ENCODE results near the gene INPP1. TPM values are rescaled to one million over a fixed set of nuclear protein-coding genes. Genes with fewer than 3 reads are reported as not detected.
"Not testable (repeated sequence)": the region's sequence is repeated elsewhere in the genome, so short reads cannot be mapped to it uniquely, and the experiment has no call there.

INPP1 gene
- 14.4 and 15.4 TPM in 2 replicates for total RNA-seq

GRCh38 chr2:190343536-190344275 lies at the start of gene INPP1:
INPP1 (plus strand) TSS chr2:190343589; CDS start chr2:190360103, 16,514 bp downstream.
- no peak for DNase-seq (ENCODE audit: low read depth, low spot score)

- DNase-seq (ENCODE audit: low read depth, low spot score) = not testable (repeated sequence)
Measured at GRCh38 chr2:190297880-190298279, 45.5 kb upstream of the INPP1 start.

GRCh38 chr2:190301032-190301431 lies 42.4 kb upstream of the INPP1 start:
- DNase-seq (ENCODE audit: low read depth, low spot score) = no peak

GRCh38 chr2:190302052-190302451 lies 41.3 kb upstream of the INPP1 start:
- no peak for DNase-seq (ENCODE audit: low read depth, low spot score)

GRCh38 chr2:190303647-190304046 lies 39.7 kb upstream of the INPP1 start:
- DNase-seq (ENCODE audit: low read depth, low spot score) = no peak

GRCh38 chr2:190304404-190304803 lies 39.0 kb upstream of the INPP1 start:
- no peak for DNase-seq (ENCODE audit: low read depth, low spot score)

GRCh38 chr2:190308031-190308430 lies 35.4 kb upstream of the INPP1 start:
- no peak for DNase-seq (ENCODE audit: low read depth, low spot score)

- DNase-seq (ENCODE audit: low read depth, low spot score) = no peak
Measured at GRCh38 chr2:190311893-190312634, 31.3 kb upstream of the INPP1 start.

GRCh38 chr2:190312635-190313025 lies 30.8 kb upstream of the INPP1 start:
- DNase-seq (ENCODE audit: low read depth, low spot score) = not testable (repeated sequence)

GRCh38 chr2:190313880-190314279 lies 29.5 kb upstream of the INPP1 start:
- DNase-seq (ENCODE audit: low read depth, low spot score) = no peak

- no peak for DNase-seq (ENCODE audit: low read depth, low spot score)
Measured at GRCh38 chr2:190315273-190315672, 28.1 kb upstream of the INPP1 start.

GRCh38 chr2:190318514-190318913 lies 24.9 kb upstream of the INPP1 start:
- no peak for DNase-seq (ENCODE audit: low read depth, low spot score)

- DNase-seq (ENCODE audit: low read depth, low spot score) = no peak
Measured at GRCh38 chr2:190318931-190319554, 24.3 kb upstream of the INPP1 start.

- peak; percentile 90 for DNase-seq (ENCODE audit: low read depth, low spot score)
Measured at GRCh38 chr2:190319555-190320498, 23.6 kb upstream of the INPP1 start, which contains the start of gene HIBCH. HIBCH (minus strand) TSS chr2:190319826; CDS start chr2:190319750, 76 bp downstream.

- no peak for DNase-seq (ENCODE audit: low read depth, low spot score)
Measured at GRCh38 chr2:190320696-190321095, 22.7 kb upstream of the INPP1 start.

- no peak for DNase-seq (ENCODE audit: low read depth, low spot score)
Measured at GRCh38 chr2:190323406-190323805, 20.0 kb upstream of the INPP1 start.

GRCh38 chr2:190325588-190325987 lies 17.8 kb upstream of the INPP1 start:
- no peak for DNase-seq (ENCODE audit: low read depth, low spot score)

- DNase-seq (ENCODE audit: low read depth, low spot score) = no peak
Measured at GRCh38 chr2:190327867-190328572, 15.4 kb upstream of the INPP1 start.

- no peak for DNase-seq (ENCODE audit: low read depth, low spot score)
Measured at GRCh38 chr2:190328573-190329147, 14.7 kb upstream of the INPP1 start.

GRCh38 chr2:190333395-190333794 lies 10.0 kb upstream of the INPP1 start:
- DNase-seq (ENCODE audit: low read depth, low spot score) = no peak

Data from pulmonary artery endothelial cell (primary cell).